Left lung (tissue), 10 donors: Measurements from ENCODE around the gene SLC9A9. TPM values are rescaled to one million over a fixed set of nuclear protein-coding genes. Genes with fewer than 3 reads are reported as not detected.
A peak's percentile ranks its signal among the peaks of the same experiment; 100 is the strongest.

Experiments used
- ATAC-seq: fragments of 200-7000 bp; cut with Tn5 transposase; one replicate; pipeline ENCODE4 v1.9.1; 2020; ENCODE audit warnings: moderate library complexity
- DNase-seq, 4 donors: peaks; one replicate each; pipeline ENCODE4 v3.0.0-alpha.2; 2013 to 2020
- H3K27ac ChIP-seq, 2 donors: fragments of 200-600 bp; sonication (generic) in 1 of 2; one replicate each; pipeline versions ENCODE4 v1.5.0 to v1.8.0; 2020 to 2021
- H3K27me3 ChIP-seq, 2 donors: fragments of 200-600 bp; sonication (generic) in 1 of 2; one replicate each; pipeline versions ENCODE4 v1.5.0 to v1.8.0; 2020 to 2021
- H3K36me3 ChIP-seq, 2 donors: fragments of 200-600 bp; sonication (generic) in 1 of 2; one replicate each; pipeline versions ENCODE4 v1.5.0 to v1.8.0; 2020 to 2021
- H3K4me1 ChIP-seq, 2 donors: fragments of 200-600 bp; one replicate each; pipeline ENCODE4 v1.8.0; 2021
- H3K4me3 ChIP-seq, 2 donors: fragments of 200-600 bp; sonication (generic) in 1 of 2; one replicate each; pipeline versions ENCODE4 v1.5.0 to v1.8.0; 2020 to 2021; ENCODE audit warnings: mild to moderate bottlenecking in 1 of 2
- H3K9me3 ChIP-seq, 2 donors: fragments of 200-600 bp; sonication (generic) in 1 of 2; one replicate each; pipeline versions ENCODE4 v1.5.0 to v1.8.0; 2020 to 2021
- CTCF ChIP-seq, 2 donors: fragments of 200-600 bp; sonication (generic) in 1 of 2; IDR thresholded peaks; one replicate each; pipeline versions ENCODE4 v1.5.0 to v1.8.0; 2021; ENCODE audit warnings: antibody characterized with exemption in 2 of 2
- intact Hi-C, 2 donors: fragments of 100-400 bp; cut with DNase I; formaldehyde crosslinking; loops; one replicate each; pipeline versions ENCODE4 v1.11.2 to v1.14.2; 2022
- polyA plus RNA-seq, 6 donors: library from polyadenylated mRNA; unstranded; fragments of 120-200 nt; gene quantifications; one replicate each; pipeline ENCODE4 v1.2.1, GENCODE V29; 2013; ENCODE audit not compliant: insufficient read length in 6 of 6
- total RNA-seq, 2 donors: library from RNA; stranded (reverse); fragmentation: NEBNext Ultra II Directional; extraction: Animal tissue kit (Norgen Biotek cat#: 25700); gene quantifications; one replicate each; pipeline ENCODE4 v1.2.1, GENCODE V29; 2021
- donor health status: DM: no; HTN: yes; CAD: no.
- donor health status: DM: no; HTN: no; CAD: no.

The SLC9A9 gene
- total and polyA plus RNA-seq, 8 donors: 13.9 to 19.6 (median 16.8) TPM

- no peaks in the 10 kb centered on the region for H3K9me3 ChIP-seq
- H3K4me1 ChIP-seq: peaks cover 4 to 14% of the 10 kb centered on the region in 2 donors
- H3K27me3 ChIP-seq: no peaks in the 10 kb centered on the region
- no peak overlapping the region for H3K27ac ChIP-seq
- no peak overlapping the region for H3K4me3 ChIP-seq
- TF ChIP-seq CTCF (IDR thresholded peaks at IDR 0.05): no peak
- ATAC-seq (peak; percentile 65), DNase-seq (peak in 1 of 4 donors; percentile 57)
- no peaks in the 10 kb centered on the region for H3K36me3 ChIP-seq
- intact Hi-C loops: no loop called here
Measured at GRCh38 chr3:143604402-143605185, 243.7 kb downstream of the SLC9A9 start.

DNA sequence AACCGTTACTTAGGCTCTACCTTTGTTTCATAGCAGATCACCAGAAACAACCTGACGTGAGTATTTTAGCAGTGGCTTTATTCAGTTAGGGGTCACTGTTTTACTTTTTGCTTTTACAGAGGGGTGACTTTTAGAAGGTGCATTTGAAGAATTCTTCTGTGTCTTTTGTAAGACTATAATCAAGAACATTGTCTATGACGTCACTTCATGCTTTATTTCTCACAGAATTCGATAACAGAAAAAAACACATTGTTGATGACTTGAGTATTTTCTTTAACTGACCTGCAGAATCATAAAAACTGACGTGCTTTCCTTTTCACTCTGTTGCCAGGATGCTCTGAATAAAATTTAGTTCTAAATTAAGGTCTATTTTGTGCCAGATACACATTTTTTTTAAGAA is 244.5 kb downstream of the SLC9A9 start:
- Histone ChIP-seq H3K4me3 (no peak overlapping the region), H3K36me3 (no peaks in the 10 kb centered on the region), H3K27me3 (no peaks in the 10 kb centered on the region), H3K9me3 (no peaks in the 10 kb centered on the region), H3K4me1 (peaks cover 4 to 14% of the 10 kb centered on the region in 2 donors), H3K27ac (no peak overlapping the region)
- TF ChIP-seq CTCF (IDR thresholded peaks at IDR 0.05): no peak
- intact Hi-C loops: no loop called here
- ATAC-seq (no peak), DNase-seq (no peak)

GRCh38 chr3:143601723-143602484 is 246.4 kb downstream of the SLC9A9 start:
- Histone ChIP-seq H3K4me3 (no peak overlapping the region), H3K27me3 (no peaks in the 10 kb centered on the region), H3K4me1 (peaks cover 4 to 14% of the 10 kb centered on the region in 2 donors), H3K9me3 (no peaks in the 10 kb centered on the region), H3K27ac (no peak overlapping the region), H3K36me3 (no peaks in the 10 kb centered on the region)
- peak in 2 of 4 donors; percentile 64 to 66 for DNase-seq
- ATAC-seq: peak; percentile 89
- intact Hi-C loops: no loop called here
- no peak for TF ChIP-seq CTCF (IDR thresholded peaks at IDR 0.05)

GRCh38 chr3:143600756-143601718 is 247.2 kb downstream of the SLC9A9 start:
- no peaks in the 10 kb centered on the region for H3K9me3 ChIP-seq
- intact Hi-C loops: no loop called here
- TF ChIP-seq CTCF (IDR thresholded peaks at IDR 0.05): no peak
- H3K36me3 ChIP-seq: no peaks in the 10 kb centered on the region
- no peak for DNase-seq
- ATAC-seq: peak; percentile 26
- peak overlapping the region in 1 of 2 donors; percentile 3 for H3K27ac ChIP-seq
- H3K4me3 ChIP-seq: no peak overlapping the region
- H3K4me1 ChIP-seq: peaks cover 4 to 14% of the 10 kb centered on the region in 2 donors
- H3K27me3 ChIP-seq: no peaks in the 10 kb centered on the region
